Endometrial microvascular endothelial cells (primary cell): Measurements from ENCODE around the gene NACC2. TPM values are rescaled to one million over a fixed set of nuclear protein-coding genes. Genes with fewer than 3 reads are reported as not detected.
"Not testable (repeated sequence)": the region's sequence is repeated elsewhere in the genome, so short reads cannot be mapped to it uniquely, and the experiment has no call there.

Experiments used
- in situ Hi-C: cut with HindIII; loops from 2 replicates; pipeline ENCODE4 v1.10.0; 2017; ENCODE audit warnings: low sequenced_read_pairs, low pct_unique_long_range_greater_than_20kb; ENCODE audit errors: inconsistent ontology term
- total RNA-seq: library from RNA; depleted of rRNA; stranded (reverse); fragments of >200 nt; gene quantifications from one replicate; pipeline ENCODE4 v1.2.3, GENCODE V29; 2015; ENCODE audit errors: inconsistent ontology term

NACC2 gene
- total RNA-seq, 1 donor from 2014 or later, result 21.9 TPM

- in situ Hi-C loops, result no loop called here
Measured at GRCh38 chr9:136051453-136051836, 43.6 kb downstream of the NACC2 start.

- in situ Hi-C loops, result no loop called here
Measured at GRCh38 chr9:136050701-136051452, 44.2 kb downstream of the NACC2 start.

GRCh38 chr9:136050266-136050700 is 44.8 kb downstream of the NACC2 start:
- in situ Hi-C loops, result no loop called here

- in situ Hi-C loops, result no loop called here
Measured at GRCh38 chr9:136049491-136050265, 45.4 kb downstream of the NACC2 start.

- in situ Hi-C loops, result no loop called here
Measured at GRCh38 chr9:136048560-136049411, 46.3 kb downstream of the NACC2 start.

GRCh38 chr9:136047775-136048559 is 47.1 kb downstream of the NACC2 start:
- in situ Hi-C loops, result no loop called here

- in situ Hi-C loops, result no loop called here
Measured at GRCh38 chr9:136047076-136047774, 47.9 kb downstream of the NACC2 start.

- in situ Hi-C loops, result no loop called here
Measured at GRCh38 chr9:136046554-136046920, 48.6 kb downstream of the NACC2 start.

- in situ Hi-C loops, result no loop called here
Measured at GRCh38 chr9:136045595-136046553, 49.2 kb downstream of the NACC2 start.

- in situ Hi-C loops, result no loop called here
Measured at GRCh38 chr9:136044971-136045594, 50.0 kb downstream of the NACC2 start.

- in situ Hi-C loops, result no loop called here
Measured at GRCh38 chr9:136044207-136044970, 50.7 kb downstream of the NACC2 start.

GRCh38 chr9:136043441-136043991 is 51.6 kb downstream of the NACC2 start:
- in situ Hi-C loops, result no loop called here

GRCh38 chr9:136042541-136042940 is 52.5 kb downstream of the NACC2 start:
- in situ Hi-C loops, result no loop called here

GRCh38 chr9:136040848-136041247 is 54.2 kb downstream of the NACC2 start:
- in situ Hi-C loops, result not testable (repeated sequence)

- in situ Hi-C loops, result no loop called here
Measured at GRCh38 chr9:136039488-136039887, 55.6 kb downstream of the NACC2 start.

GRCh38 chr9:136036848-136037247 is 58.2 kb downstream of the NACC2 start:
- in situ Hi-C loops, result no loop called here
